ENCODE results near the gene MMEL1. TPM values are rescaled to one million over a fixed set of nuclear protein-coding genes. Genes with fewer than 3 reads are reported as not detected.
A peak's percentile ranks its signal among the peaks of the same experiment; 100 is the strongest.

The MMEL1 gene
- total RNA-seq, 1 experiment from 2014 or later: not detected

- DNase-seq (ENCODE audit: low read depth): peak; percentile 95
Observed at GRCh38 chr1:2642560-2643413, 10.0 kb upstream of the MMEL1 start.

GRCh38 chr1:2642131-2642559 is 9.3 kb upstream of the MMEL1 start:
- DNase-seq (ENCODE audit: low read depth): no peak

GRCh38 chr1:2641381-2642130 is 8.7 kb upstream of the MMEL1 start:
- DNase-seq (ENCODE audit: low read depth): no peak

GRCh38 chr1:2640626-2641025 is 7.8 kb upstream of the MMEL1 start:
- DNase-seq (ENCODE audit: low read depth): no peak

- DNase-seq (ENCODE audit: low read depth): no peak
Observed at GRCh38 chr1:2639607-2640521, 7.0 kb upstream of the MMEL1 start.

- no peak for DNase-seq (ENCODE audit: low read depth)
Observed at GRCh38 chr1:2639203-2639602, 6.4 kb upstream of the MMEL1 start.

GRCh38 chr1:2638466-2639115 is 5.8 kb upstream of the MMEL1 start:
- DNase-seq (ENCODE audit: low read depth): no peak

- DNase-seq (ENCODE audit: low read depth): no peak
Observed at GRCh38 chr1:2637442-2638145, 4.8 kb upstream of the MMEL1 start.

GRCh38 chr1:2636733-2637132 is 3.9 kb upstream of the MMEL1 start:
- DNase-seq (ENCODE audit: low read depth): no peak

GRCh38 chr1:2635361-2636010 is 2.7 kb upstream of the MMEL1 start:
- DNase-seq (ENCODE audit: low read depth): no peak

- DNase-seq (ENCODE audit: low read depth): no peak
Observed at GRCh38 chr1:2633936-2634491, 1.2 kb upstream of the MMEL1 start.

- no peak for DNase-seq (ENCODE audit: low read depth)
Observed at GRCh38 chr1:2633366-2633935, 635 bp upstream of the MMEL1 start.

GRCh38 chr1:2632051-2632430 is 775 bp downstream of the MMEL1 start:
- no peak for DNase-seq (ENCODE audit: low read depth)

GRCh38 chr1:2631136-2632050 is 1.4 kb downstream of the MMEL1 start:
- no peak for DNase-seq (ENCODE audit: low read depth)

GRCh38 chr1:2630498-2631135 is 2.2 kb downstream of the MMEL1 start:
- DNase-seq (ENCODE audit: low read depth): no peak

GRCh38 chr1:2629627-2630497 is 3.0 kb downstream of the MMEL1 start:
- no peak for DNase-seq (ENCODE audit: low read depth)

Data from Daoy (cell line).